ENCODE data around the gene NAALADL2.
"Not testable (repeated sequence)": the region's sequence is repeated elsewhere in the genome, so short reads cannot be mapped to it uniquely, and the experiment has no call there.

NAALADL2 gene

DNA sequence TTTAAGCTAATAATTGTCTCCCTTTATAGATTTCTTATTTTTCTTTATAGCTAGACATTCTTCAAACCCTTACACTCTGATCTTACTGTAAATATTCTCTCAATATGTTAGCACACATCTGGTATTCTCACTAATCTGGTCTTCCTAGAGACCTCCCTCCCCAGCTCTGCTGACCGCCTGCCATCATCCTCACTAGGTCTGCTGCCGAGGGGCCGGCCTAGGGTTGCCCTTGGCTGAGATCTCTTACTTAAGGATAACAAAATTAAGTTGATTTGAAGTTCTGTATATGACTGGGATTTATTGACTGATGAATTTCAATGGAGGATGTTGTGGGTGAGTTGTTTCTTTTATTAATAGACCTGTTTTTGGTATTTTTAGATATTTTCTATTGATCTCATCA, 586.6 kb downstream of the NAALADL2 start:
- no peak for DNase-seq

DNA sequence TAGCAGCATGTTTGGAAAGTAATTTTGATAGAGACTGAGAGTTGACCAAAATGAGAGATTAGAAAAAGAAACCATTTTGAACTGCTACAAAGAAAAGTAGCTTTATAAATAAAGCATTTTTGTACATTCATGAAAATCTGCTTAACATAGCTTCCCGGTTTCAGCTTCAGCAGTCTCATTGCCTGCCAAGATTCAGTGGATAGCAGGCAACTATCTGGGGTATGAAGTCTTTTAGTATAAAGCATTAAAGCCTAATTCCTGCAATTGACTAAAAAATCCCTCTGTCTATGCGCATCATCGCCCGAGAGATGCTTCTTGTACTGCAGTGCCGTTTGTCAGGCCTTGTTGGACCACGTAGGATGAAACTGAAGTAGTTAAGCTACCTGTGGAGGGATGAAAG, 588.4 kb downstream of the NAALADL2 start:
- DNase-seq, result no peak

DNA sequence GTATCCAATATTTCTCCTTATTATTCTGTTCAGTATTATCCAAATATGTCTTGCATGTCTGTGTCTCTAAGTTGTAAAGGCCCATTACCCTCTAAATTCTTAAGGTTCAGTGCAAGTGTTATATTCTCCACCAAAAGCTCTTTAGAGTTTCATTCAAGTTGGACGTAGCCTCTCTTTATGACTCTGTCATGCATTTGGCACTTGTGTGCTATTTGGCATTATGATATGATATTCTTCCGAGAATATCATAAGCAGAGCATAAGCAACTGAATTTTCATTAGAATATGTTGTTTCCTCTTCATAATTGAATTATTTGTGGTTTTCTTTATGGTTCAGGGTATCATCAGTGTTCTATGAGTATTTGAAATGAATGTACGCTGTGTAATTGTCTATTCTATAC, 594.2 kb downstream of the NAALADL2 start:
- no peak for DNase-seq

DNA sequence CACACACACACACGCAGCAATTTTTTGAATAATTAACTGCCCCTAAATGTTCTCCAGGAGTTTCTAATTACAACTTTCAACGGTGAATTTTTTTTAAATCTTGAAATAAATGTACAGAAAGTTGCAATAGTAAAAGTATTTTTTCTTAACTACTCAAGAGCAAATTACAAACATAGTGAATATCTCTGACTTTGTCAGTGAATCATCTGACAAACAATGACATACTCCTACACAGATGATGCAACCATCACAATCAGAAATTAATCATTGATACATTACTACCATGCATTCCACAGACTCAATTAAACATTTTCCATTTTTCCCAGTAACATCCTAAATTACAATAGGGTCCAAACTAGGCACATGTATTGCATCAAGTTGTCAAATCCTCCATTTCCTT, 597.3 kb downstream of the NAALADL2 start:
- no peak for DNase-seq

DNA sequence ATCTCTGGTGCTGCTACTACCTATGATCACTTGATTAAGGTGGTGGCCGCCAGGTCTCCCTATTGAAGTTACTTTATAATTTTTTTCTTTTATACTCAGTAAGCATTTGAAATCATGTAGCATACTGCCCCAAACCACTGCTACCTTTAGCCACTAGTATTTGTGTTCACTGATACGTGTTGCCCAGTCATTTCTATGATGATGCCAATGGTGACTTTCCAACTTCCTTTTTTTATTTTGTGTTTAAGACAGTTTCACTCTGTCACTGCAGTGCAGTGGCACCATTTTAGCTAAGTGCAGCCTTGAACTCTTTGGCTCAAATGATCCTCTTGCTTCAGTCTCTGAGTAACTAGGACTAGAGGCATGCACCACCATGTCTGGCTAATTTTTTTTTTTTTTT, 598.2 kb downstream of the NAALADL2 start:
- no peak for DNase-seq

DNA sequence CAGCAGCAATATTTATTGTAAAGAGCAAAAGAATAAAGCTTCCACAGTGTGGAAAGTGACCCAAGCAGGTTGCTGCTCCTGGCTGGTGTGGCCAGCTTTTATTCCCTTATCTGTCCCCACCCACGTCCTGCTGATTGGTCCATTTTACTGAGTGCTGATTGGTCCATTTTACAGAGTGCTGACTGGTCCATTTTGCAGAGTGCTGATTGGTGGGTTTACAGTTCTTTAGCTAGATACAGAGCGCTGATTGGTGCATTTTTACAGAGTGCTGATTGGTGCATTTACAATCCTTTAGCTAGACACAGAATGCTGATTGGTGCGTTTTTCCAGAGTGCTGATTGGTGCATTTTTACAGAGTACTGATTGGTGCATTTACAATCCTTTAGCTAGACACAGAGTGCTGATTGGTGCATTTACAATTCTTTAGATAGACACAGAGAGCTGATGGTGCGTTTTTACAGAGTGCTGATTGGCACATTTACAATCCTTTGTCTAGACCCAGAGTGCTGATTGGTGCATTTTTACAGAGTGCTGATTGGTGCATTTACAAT, 601.8 kb downstream of the NAALADL2 start:
- DNase-seq, result not testable (repeated sequence)

DNA sequence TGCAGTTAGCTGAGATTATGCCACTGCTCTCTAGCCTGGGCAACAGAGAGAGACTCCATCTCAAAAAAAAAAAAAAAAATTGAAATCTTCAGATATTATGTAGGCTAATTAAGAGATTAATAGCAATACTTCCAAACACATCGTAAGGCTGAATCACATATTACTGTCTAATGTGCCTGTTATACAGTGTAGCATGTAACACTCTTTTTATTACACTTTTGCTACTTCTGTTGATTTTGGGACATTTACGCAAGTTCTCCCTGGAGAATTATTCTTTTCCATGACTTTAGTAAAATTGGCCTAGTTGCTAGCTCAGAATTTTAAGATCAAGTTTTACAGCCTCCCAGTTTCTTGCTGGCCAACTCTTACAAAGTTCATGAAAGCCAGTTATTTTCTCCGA, 605.2 kb downstream of the NAALADL2 start:
- no peak for DNase-seq

DNA sequence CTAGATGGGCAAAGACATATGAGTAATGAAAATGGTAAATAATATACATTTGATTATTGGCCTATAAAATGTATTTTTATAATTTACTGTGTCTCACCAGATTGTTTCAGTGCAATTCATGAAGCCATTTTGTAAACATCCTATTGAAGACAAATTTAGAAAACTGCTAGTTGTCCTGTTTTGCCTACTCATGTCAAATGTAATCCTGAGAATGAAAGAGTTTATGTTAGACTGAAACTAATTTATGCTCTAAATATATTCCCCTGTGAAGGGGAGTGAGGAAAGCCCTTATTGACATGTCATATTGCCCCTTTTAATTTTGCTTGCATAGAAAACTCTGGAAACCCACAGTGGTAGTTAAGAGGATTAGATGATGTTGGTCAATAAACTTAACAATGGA, 610.0 kb downstream of the NAALADL2 start:
- DNase-seq, result no peak

DNA sequence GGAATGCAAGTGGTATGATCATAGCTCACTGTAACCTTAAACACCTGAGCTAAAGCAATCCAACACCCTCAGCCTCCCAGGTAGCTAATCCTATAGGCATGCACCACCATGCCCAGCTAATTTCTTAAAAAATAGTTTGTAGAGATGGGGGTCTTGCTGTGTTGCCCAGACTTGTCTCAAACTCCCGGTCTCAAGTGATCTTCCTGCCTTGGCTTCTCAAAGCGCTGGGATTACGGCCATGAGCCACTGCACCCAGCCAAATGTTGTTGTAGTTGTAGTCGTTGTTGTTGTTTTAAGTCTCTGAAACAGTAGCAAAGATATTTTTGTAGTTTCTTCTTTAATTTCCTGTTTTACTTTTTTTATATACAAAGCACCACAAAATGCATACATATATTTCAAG, 616.6 kb downstream of the NAALADL2 start:
- DNase-seq, result no peak

DNA sequence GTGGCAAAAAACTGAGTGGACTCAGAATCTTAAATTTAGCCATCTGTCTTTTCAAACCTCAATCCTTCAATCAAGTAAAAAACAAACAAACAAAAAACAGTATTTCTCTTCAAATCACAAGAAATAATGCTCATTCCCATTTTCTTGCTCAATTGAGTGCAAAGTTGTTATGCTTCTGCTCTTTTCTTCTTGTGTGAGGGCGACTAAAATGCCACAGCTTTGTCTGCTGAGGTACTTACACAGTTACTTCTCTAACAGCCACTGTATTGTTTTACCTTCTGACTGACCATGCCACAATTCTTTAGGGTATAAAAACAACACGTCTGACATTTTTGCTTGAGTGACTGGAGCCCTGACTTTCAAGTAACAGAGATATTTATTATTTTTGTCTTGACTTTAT, 617.4 kb downstream of the NAALADL2 start:
- DNase-seq, result no peak

DNA sequence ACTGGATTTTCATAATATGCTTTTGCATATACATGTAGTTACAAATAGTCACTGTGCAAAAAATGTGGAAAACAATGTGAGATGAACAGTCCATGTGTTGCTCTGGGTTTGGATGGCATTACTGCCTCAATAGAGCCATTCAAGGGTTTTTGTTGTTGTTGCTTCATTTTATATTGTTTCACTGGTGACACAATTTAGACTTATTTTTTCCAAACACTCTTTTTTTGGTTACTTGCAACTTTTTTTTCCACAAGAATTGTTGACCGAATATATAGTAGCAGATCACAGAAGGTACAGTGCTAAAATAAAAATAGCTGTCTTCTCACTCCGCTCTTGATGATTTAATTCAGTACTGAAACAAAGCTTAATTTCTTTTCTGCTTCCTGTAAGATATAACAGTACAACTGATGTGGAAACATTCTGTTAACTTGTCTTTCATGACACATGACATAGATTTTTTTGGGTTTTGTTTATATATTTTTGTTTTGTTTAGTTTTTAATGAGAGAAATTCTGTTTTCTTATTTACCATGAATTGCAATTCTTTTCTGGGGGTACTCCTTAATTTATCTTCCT, 618.6 kb downstream of the NAALADL2 start:
- DNase-seq, result no peak

DNA sequence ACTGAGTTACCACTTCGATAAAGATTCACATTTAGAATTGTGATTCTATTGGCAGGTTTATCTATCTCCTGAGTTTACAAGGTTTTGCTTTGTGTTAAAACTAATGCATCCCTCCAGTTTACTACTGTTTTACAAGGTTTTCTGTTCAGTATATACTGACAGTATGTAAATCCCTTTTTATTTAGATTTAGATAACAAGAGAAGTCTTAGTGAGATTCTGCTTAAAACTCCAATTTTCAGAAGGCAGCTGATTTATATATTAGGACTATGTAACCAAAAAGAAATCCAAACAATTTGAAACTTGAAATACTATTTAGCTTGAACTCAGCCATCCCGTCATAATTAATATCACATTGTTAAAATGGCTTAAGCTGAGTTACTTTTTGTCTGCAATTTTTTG, 619.2 kb downstream of the NAALADL2 start:
- no peak for DNase-seq

DNA sequence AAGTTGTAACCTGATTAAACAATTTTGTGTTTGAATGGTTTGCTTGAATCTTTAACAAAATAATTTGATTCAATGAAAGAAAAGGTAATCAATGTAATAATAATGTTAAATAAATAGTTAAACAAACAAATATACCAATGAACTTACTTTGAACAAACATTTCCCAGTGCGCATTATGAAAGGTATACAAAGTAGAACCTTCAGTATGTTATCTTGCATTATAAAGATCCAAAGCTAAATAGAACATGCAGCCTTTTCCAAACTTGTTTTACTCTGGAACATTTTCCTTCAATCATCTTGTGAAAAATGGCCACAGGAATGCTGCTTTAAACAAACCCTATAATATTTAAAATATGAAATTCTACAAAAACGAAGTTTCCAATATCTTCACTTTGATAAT, 620.0 kb downstream of the NAALADL2 start:
- DNase-seq, result no peak

DNA sequence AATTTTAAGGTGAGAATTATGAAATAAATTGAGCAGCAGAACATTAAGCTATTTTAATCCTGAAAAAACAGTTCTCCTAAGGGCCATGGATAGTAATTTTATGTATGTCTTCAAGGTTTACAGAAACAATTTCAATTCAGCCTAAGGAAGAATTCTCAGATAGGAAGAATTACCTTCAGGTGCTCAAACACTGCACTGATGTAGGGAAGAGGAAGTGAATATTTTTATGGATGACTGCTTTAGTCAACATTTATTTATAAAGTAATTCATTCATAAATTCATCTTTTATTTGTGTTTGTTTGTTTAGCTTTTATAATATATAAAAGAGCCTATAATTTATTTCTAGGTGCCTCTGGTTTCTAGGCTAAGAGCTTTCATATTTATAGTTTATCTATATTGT, 620.7 kb downstream of the NAALADL2 start:
- no peak for DNase-seq

DNA sequence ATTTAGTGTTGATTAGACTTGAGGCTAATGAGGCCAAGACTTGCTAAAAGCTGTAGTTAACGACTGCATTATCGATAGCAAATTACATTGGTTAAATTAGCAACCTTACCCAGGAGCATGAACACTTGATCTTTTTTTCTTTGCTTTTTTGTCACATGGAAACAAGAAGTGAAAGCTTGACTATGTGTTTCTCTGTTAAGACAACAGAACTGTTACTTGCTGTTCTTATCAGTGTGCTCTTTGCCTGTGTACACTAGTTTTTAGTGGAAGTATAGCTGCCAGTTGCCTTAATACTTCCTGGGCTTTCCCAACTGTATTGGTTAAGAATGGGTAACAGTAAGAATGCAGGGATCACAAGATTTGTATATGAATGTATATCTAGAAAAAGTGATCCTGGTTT, 625.5 kb downstream of the NAALADL2 start:
- no peak for DNase-seq

DNA sequence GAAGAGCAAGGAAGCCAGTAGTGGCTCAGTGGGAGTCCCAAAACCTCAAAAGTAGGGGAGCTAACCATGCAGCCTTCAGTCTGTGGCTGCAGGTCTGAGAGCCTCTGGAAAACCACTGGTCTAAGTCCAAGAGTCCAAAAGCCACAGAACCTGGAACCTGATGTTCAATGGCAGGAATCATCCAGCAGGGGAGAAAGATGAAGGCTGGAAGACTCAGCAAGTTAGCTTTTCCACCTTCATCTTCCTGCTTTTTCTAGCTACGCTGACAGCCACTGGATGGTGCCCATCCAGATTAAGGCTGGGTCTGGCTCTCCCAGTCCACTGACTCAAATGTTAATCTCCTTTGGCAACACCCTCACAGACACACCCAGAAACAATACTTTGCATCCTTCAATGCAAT, 626.3 kb downstream of the NAALADL2 start:
- no peak for DNase-seq

DNA sequence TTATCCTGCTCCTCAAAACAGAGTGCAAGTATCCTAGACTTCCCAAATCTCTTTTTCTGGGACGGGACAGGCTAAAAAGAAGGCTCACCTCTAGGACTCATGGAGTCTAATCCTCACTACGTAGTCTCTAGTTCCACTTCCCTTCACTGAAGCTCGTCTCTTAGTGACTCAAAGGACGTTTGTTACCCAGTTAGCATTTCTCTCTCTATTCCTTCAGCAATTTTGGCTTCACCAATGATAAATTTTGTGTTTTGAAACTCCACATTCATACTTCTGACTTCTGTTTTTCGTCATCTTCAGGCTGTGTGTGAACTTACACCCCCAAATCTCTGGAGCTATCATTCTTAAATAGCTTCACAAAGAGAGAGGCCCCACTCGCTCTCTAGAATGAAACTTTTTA, 627.1 kb downstream of the NAALADL2 start:
- DNase-seq, result no peak

DNA sequence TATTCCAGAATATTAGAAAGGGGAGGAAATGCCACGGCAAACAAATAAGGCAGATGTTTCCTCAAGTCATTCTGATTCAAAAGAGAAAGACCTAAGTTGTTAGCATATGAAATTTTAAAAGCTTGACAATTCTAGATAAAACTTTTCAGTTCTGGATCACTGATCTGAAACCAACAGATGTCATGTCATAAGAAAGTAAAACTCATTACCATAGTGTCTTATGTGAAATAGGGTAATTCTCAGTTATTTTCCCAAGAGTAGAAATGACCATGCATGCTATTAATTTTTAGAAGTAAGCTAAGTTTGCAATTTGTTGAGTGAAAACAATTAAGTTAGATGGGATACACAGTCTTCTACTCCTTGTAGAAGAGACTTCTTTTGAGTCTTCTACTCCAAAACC, 630.3 kb downstream of the NAALADL2 start:
- DNase-seq, result no peak

DNA sequence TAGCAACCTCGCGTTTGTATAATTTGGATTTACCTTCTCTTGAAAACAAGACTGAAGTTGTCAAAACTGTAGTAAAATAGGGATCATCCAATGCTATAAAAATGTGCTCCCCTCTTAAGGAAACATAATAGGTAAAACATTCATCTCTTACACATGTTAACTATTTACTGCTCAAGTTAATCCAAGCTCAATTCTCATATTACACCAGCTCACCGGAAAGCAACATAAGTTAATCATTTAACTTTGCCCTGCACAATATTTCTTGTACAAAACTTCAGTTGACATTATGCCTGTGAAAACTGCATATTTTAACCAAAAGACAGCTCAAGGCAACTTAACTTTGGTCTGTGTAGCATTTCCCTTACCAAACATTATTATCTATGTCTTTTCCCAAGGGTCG, 634.2 kb downstream of the NAALADL2 start:
- DNase-seq, result peak; percentile 7

DNA sequence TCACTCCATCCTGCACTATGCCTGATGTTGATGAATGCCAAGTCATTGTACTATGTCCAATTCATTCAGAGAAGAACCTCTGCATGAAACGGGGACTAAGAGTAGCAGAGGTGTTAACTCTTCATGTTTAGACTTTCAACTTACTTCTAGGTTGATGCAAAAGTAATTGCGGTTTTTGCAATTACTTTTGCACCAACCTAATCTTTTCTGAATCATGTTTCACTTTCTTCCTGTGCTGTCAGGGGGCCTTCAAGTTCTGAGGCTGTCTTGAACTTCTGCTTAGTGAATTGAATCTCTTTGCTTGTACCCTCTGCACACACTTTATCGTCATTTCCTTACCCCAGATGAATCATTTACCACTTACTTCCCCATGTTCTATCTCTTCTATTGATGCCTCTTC, 636.2 kb downstream of the NAALADL2 start:
- DNase-seq, result no peak

DNA sequence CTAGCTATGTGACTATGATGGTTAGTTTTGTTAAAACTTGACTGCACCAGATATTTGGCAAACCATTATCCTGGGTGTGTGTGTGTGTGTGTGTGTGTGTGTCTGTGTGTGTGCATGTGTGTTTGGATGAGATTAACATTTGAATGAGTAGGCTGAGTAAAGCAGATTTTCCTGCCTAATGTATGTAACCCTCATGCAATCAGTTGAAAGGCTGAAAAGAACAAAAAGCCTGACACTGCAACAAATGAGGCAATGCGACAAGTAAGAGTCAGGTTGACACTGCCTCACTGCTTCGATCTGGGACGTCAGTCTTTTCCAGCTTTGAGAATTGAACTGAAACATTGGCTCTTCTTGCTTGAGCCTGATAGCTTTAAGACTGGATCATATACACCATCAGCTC, 643.0 kb downstream of the NAALADL2 start:
- DNase-seq, result no peak

DNA sequence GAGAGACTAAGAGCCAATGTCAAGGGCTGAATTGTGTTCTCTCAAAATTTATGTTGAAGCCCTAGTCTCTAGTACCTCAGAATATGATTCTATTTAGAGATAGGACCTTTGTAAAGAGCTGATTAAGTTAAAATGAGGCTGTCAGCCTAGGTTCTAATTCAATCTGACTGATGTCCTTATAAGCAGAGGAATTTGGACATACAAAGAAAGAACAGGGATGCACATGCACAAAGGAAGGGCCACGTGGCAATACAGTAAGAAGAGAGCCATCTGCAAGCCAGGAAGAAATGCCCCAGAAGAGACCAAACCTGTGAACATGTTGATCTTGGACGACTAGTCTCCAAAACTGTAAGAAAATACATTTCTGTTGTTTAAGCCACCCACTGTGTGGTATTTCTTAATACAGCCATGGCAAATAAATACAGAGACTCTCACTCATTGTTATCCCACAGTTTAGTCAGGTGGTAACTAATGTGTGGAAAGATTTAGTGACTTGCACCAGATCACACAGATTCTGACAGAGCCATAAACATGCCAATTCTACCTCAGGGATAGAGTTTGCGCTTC, 652.2 kb downstream of the NAALADL2 start:
- no peak for DNase-seq

DNA sequence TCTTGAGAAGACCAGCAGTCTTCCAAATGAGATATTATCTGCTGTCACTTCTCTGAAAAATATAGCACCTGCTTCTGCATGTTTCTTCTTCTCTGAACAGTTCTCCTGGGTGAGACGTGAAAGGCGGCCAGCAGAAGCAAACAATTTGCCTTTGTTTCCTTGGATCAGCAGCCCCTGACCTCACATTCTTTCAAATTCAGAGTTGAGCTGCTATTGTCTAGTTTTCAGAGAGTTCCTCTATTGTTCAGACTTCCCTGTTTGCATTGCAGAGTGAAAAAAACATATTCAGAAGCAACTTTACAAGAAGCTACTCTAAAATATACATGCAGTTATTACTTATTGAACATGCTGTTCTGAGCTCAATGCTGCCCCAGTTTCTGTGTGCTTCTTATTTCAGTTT, 653.6 kb downstream of the NAALADL2 start:
- no peak for DNase-seq

DNA sequence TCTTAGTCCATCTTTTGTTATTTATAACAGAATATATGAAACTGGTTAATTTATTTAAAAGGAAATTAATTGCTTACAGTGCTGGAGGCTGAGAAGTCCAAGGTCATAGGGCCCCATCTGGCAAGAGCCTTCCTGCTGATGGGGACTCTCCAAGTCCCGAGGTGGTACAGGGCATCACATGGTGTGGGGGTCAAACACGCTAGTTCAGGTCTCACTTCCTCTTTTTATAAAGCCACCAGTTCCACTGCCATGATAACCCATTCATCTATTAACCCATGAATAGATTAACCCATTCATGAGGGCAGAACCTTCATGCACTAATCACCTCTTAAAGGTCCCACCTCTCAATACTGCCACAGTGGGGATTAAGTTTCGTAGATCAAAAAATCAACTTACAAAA, 659.3 kb downstream of the NAALADL2 start:
- no peak for DNase-seq

DNA sequence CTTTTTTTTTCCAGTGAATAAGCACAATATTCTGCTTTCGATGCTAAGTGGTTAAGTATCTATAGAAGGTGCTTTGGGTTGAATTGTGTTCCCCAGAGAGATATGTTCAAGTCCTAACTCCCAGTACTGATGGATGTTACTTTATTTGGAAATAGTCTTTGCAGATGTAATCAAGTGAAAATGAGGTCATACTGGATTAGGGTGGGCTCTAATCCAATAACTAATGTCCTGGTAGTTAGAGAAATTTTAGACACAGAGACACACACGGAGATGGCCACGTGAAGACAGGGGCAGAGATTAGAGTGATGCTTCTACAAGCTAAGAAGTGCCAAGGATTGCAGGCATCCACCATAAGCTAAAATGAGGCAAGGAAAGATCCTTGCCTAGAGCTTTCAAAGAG, 662.3 kb downstream of the NAALADL2 start:
- DNase-seq, result no peak

Measured in NCI-H2171 treated with DMSO at 0.1 percent for 48 hours (cell line).